OCI-LY3 (cell line): ENCODE measurements around the gene ESPNL.

Source experiments
- CTCF ChIP-seq: fragments of 200-600, 300-600 bp; sonication (generic); IDR thresholded peaks from 2 replicates; pipeline ENCODE4 v1.5.1; 2014; ENCODE audit warnings: antibody characterized with exemption, low read length, low read depth
- EZH2phosphoT487 ChIP-seq: fragments of 200-600 bp; shearing (Covaris generic); IDR thresholded peaks from 2 replicates; pipeline ENCODE4 v1.6.1; 2018; ENCODE audit warnings: antibody characterized with exemption, mixed run types, low read depth

- TF ChIP-seq CTCF (peak; percentile 47), EZH2phosphoT487 (no peak)
Observed at GRCh38 chr2:238106698-238107524, 6.8 kb downstream of the ESPNL start.
